IMR-90 (cell line): ENCODE results near the gene SATB2. TPM values are rescaled to one million over a fixed set of nuclear protein-coding genes. Genes with fewer than 3 reads are reported as not detected.

ENCODE experiments used
- ATAC-seq: fragments of 200-7000 bp; cut with Tn5 transposase; 2 replicates; pipeline ENCODE4 v1.9.1; 2020; ENCODE audit warnings: low read depth, mild to moderate bottlenecking, moderate library complexity
- BruUV-seq: library from RNA; stranded (reverse); fragments of 400-500 nt; replicated peaks from 2 replicates; lab custom pipeline; 2021; lab: Mats Ljungman, UMichigan
- CTCF ChIA-PET: fragments of 300-600 bp; formaldehyde crosslinking; extraction: SDS; loops from one replicate; lab custom pipeline; 2021; ENCODE audit warnings: antibody characterized with exemption; lab: Yijun Ruan, JAX
- POLR2A ChIA-PET: fragments of 300-600 bp; sonication (Branson Sonifier 250); formaldehyde crosslinking; loops from one replicate; lab custom pipeline; 2022; ENCODE audit warnings: antibody characterized with exemption; ENCODE audit not compliant: unreplicated experiment; lab: Charles Lee
- DNase-seq: peaks from one replicate; pipeline ENCODE4 v3.0.0; 2013
- H2AFZ ChIP-seq: replicated peaks from 2 replicates; pipeline ENCODE3; 2013; ENCODE audit warnings: low read length, mild to moderate bottlenecking; ENCODE audit not compliant: poor library complexity
- H2AK5ac ChIP-seq: 2 replicates; pipeline ENCODE4 v1.6.1; 2013; ENCODE audit warnings: low read depth, low read length, inconsistent platforms
- H2AK9ac ChIP-seq: replicated peaks from 2 replicates; pipeline ENCODE3; 2013; ENCODE audit warnings: mild to moderate bottlenecking, low read depth, low read length, moderate library complexity; ENCODE audit not compliant: poor library complexity
- H2BK120ac ChIP-seq: 2 replicates; pipeline ENCODE4 v1.6.1; 2013; ENCODE audit warnings: low read depth, low read length, inconsistent platforms
- H2BK15ac ChIP-seq: 3 replicates; pipeline ENCODE4 v1.6.1; 2013; ENCODE audit warnings: low read depth, low read length, inconsistent platforms
- H2BK20ac ChIP-seq: 2 replicates; pipeline ENCODE4 v1.6.1; 2013; ENCODE audit warnings: low read depth, mild to moderate bottlenecking, inconsistent platforms, low read length, moderate library complexity
- H2BK5ac ChIP-seq: 2 replicates; pipeline ENCODE4 v1.6.1; 2013; ENCODE audit warnings: mild to moderate bottlenecking, low read depth, low read length, inconsistent platforms; ENCODE audit not compliant: poor library complexity, severe bottlenecking
- H3K14ac ChIP-seq: replicated peaks from 2 replicates; pipeline ENCODE4 v1.6.1; 2013; ENCODE audit warnings: low read depth, low read length, inconsistent platforms
- H3K18ac ChIP-seq: 2 replicates; pipeline ENCODE4 v1.6.1; 2013; ENCODE audit warnings: low read depth, low read length, control low read depth
- H3K23ac ChIP-seq: 2 replicates; pipeline ENCODE4 v1.6.1; 2013; ENCODE audit warnings: low read depth, low read length, inconsistent platforms
- H3K27ac ChIP-seq: 2 replicates; pipeline ENCODE4 v1.5.1; 2013; ENCODE audit warnings: mild to moderate bottlenecking, control low read depth, low read length; ENCODE audit not compliant: insufficient read depth
- H3K27me3 ChIP-seq: 2 replicates; pipeline ENCODE4 v1.6.1; 2013; ENCODE audit warnings: low read length; ENCODE audit not compliant: control insufficient read depth, insufficient read depth
- H3K36me3 ChIP-seq: 2 replicates; pipeline ENCODE4 v1.6.1; 2013; ENCODE audit warnings: low read length, mixed read lengths; ENCODE audit not compliant: control insufficient read depth, insufficient read depth
- H3K4ac ChIP-seq: 2 replicates; pipeline ENCODE4 v1.6.1; 2013; ENCODE audit warnings: low read depth, low read length, inconsistent platforms
- H3K4me1 ChIP-seq: 2 replicates; pipeline ENCODE4 v1.6.1; 2013; ENCODE audit warnings: low read length, mixed read lengths; ENCODE audit not compliant: control insufficient read depth, insufficient read depth
- H3K4me2 ChIP-seq: 2 replicates; pipeline ENCODE4 v1.6.1; 2013; ENCODE audit warnings: low read depth, mild to moderate bottlenecking, control low read depth, low read length, moderate library complexity
- H3K4me3 ChIP-seq: 2 replicates; pipeline ENCODE4 v1.5.1; 2013; ENCODE audit warnings: low read depth, mild to moderate bottlenecking, control low read depth, low read length, moderate library complexity; ENCODE audit not compliant: insufficient read depth
- H3K56ac ChIP-seq: 2 replicates; pipeline ENCODE4 v1.6.1; 2013; ENCODE audit warnings: low read length, inconsistent platforms; ENCODE audit not compliant: insufficient read depth; ENCODE audit errors: extremely low read depth
- H3K79me1 ChIP-seq, 2 experiments: 2 replicates each; pipeline ENCODE4 v1.6.1; 2013; ENCODE audit warnings: low read length in 2 of 2, inconsistent platforms in 1 of 2, low read depth in 1 of 2
- H3K9ac ChIP-seq: 2 replicates; pipeline ENCODE4 v1.6.1; 2013; ENCODE audit warnings: low read depth, low read length, control low read depth
- H3K9me1 ChIP-seq: 2 replicates; pipeline ENCODE4 v1.6.1; 2013; ENCODE audit warnings: low read length, inconsistent platforms; ENCODE audit not compliant: insufficient read depth
- H3K9me3 ChIP-seq: 2 replicates; pipeline ENCODE4 v1.6.1; 2013; ENCODE audit warnings: low read length; ENCODE audit not compliant: control insufficient read depth, insufficient read depth
- H4K20me1 ChIP-seq: 2 replicates; pipeline ENCODE4 v1.6.1; 2013; ENCODE audit warnings: low read length, inconsistent platforms; ENCODE audit not compliant: insufficient read depth
- H4K5ac ChIP-seq: 2 replicates; pipeline ENCODE4 v1.6.1; 2013; ENCODE audit warnings: mild to moderate bottlenecking, low read depth, low read length, control low read depth
- H4K8ac ChIP-seq, 2 experiments: 2 replicates each; pipeline ENCODE4 v1.6.1; 2013; ENCODE audit warnings: low read depth in 2 of 2, low read length in 2 of 2, control low read depth in 1 of 2, inconsistent platforms in 1 of 2
- H4K91ac ChIP-seq: 2 replicates; pipeline ENCODE4 v1.6.1; 2013; ENCODE audit warnings: low read depth, low read length, inconsistent platforms; ENCODE audit not compliant: insufficient read depth
- WGBS, 2 experiments: methylation state at CpG; one replicate each; pipeline versions ENCODE4 v1.1.5 to v1.1.7; 2013; ENCODE audit warnings: missing lambda C conversion rate in 2 of 2; ENCODE audit not compliant: insufficient read length in 1 of 2; ENCODE audit errors: extremely low coverage in 2 of 2; 5-methylcytosine and 5-hydroxymethylcytosine counted together
- dilution Hi-C: fragments of 300-500 bp; cut with HindIII; formaldehyde crosslinking; loops from one replicate; pipeline ENCODE4 v1.14.3; 2018; ENCODE audit warnings: low sequenced_read_pairs; ENCODE audit not compliant: unreplicated experiment
- in situ Hi-C: fragments of 300-500 bp; cut with MboI; formaldehyde crosslinking; loops from 3 replicates; pipeline ENCODE4 v1.14.3; 2019; ENCODE audit warnings: low sequenced_read_pairs, inconsistent platforms, mixed read lengths
- intact Hi-C: fragments of 100-400 bp; cut with micrococcal nuclease; formaldehyde crosslinking; loops from 2 replicates; pipeline ENCODE4 v1.10.0; 2022
- polyA plus RNA-seq, 3 experiments: library from polyadenylated mRNA; depleted of rRNA; stranded (reverse); fragments of >200 nt; gene quantifications; 2 replicates each; pipeline ENCODE4 v1.2.3, GENCODE V29; 2012; ENCODE audit warnings: low replicate concordance in 1 of 3
- total RNA-seq: library from RNA; depleted of rRNA; stranded (reverse); fragments of >200 nt; gene quantifications from 2 replicates; pipeline ENCODE4 v1.2.3, GENCODE V29; 2012
- TF ChIP-seq, protein P1 (sequence below): fragments of 150-350 bp; IDR thresholded peaks from 2 replicates; pipeline ENCODE4 v1.6.1; 2016; ENCODE audit warnings: low read depth, mild to moderate bottlenecking, low read length, moderate library complexity, borderline replicate concordance
- TF ChIP-seq, protein P2 (sequence below): fragments of 150-350 bp; IDR thresholded peaks from 2 replicates; pipeline ENCODE4 v1.6.1; 2017; ENCODE audit warnings: mild to moderate bottlenecking, antibody characterized with exemption, low read length, low read depth

Gene SATB2
- total and polyA plus RNA-seq, 2 of the 4 experiments (the other 2 are of a cell fraction), result 6.2 to 8.4 TPM

DNA sequence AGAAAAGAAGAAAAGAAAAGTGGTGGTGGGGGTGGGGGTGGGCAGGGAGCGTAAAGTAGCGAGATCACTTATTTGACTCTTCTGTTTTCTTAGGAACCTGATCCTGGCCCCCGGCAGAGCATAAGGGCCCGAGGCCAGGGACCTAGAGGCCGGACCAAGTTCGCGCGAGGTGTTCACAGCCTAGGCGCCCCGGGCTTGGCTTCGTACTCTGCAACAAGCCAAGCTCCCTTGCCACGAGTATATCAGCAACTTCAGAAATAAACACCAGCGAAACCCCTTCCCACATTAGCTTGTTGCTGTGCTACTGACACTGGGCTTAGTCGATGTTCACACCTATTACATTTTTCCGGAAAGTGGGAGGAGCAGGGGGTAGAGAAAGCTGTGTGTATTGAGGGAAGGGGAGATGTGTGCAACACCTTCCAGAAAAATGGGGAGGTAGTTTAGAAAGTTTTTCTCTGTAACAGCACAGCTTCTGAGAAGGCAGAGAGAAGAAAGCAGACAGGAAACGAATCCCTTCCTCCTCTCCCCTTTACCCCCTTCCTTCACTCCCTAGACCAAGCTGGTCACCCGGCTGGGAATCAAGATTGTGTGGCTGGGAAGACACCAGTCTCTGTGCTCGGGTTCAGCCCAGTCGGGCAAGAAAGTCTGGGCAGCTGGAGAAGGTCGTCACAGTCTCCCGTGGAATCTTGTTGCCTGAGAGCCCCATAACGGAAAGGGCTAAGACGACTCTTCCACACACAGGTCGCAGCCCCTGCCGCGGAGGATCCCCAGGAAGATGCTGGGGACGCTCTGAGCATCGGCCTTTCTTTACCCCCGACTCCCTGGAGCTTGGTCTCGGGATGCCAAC lies 12.0 kb upstream of the SATB2 start:
- POLR2A ChIA-PET, result no interaction called here
- no TSS peak for BruUV-seq
- no peak overlapping the region for H2AK9ac ChIP-seq

More for the DNA sequence above, 12.0 kb upstream of the SATB2 start:
- H3K23ac ChIP-seq, result no peak overlapping the region; the same call in 1 of the 2 replicates
- no peak overlapping the region for H3K4me3 ChIP-seq
- no peak overlapping the region for H2BK5ac ChIP-seq
- no peak overlapping the region for H3K14ac ChIP-seq
- H4K91ac ChIP-seq, result no peak overlapping the region
- intact Hi-C loops, result no loop called here
- no peak overlapping the region for H3K9ac ChIP-seq
- H2BK20ac ChIP-seq, result no peak overlapping the region
- H3K9me1 ChIP-seq, result no peaks in the 10 kb centered on the region
- H4K8ac ChIP-seq, result no peak overlapping the region
- ATAC-seq, result no peak
- no peaks in the 10 kb centered on the region for H3K36me3 ChIP-seq
- no peaks in the 10 kb centered on the region; the same call in 1 of the 2 replicates for H4K20me1 ChIP-seq
- no peak overlapping the region for H3K27ac ChIP-seq
- no peak overlapping the region for H3K4ac ChIP-seq
- no peaks in the 10 kb centered on the region for H3K79me1 ChIP-seq
- no peak overlapping the region for H3K18ac ChIP-seq
- no peak overlapping the region for H2AK5ac ChIP-seq
- dilution Hi-C loops, result no loop called here
- H3K9me3 ChIP-seq, result 0 out of 2 replicates have a peak, but pooled peaks cover 2% of the 10 kb centered on the region
- no peak overlapping the region for H4K5ac ChIP-seq
- 39% methylated on average over 3 of the region's 30 CpGs; no CpG with 5 or more reads in 1 of the 2 experiments for WGBS, 2 experiments
- H3K4me1 ChIP-seq, result no peaks in the 10 kb centered on the region
- H2BK120ac ChIP-seq, result no peak overlapping the region
- no peak overlapping the region for H3K56ac ChIP-seq
- H2AFZ ChIP-seq, result peak overlapping the region; percentile 34
- CTCF ChIA-PET, result no interaction called here
- TF ChIP-seq, protein P1, sequence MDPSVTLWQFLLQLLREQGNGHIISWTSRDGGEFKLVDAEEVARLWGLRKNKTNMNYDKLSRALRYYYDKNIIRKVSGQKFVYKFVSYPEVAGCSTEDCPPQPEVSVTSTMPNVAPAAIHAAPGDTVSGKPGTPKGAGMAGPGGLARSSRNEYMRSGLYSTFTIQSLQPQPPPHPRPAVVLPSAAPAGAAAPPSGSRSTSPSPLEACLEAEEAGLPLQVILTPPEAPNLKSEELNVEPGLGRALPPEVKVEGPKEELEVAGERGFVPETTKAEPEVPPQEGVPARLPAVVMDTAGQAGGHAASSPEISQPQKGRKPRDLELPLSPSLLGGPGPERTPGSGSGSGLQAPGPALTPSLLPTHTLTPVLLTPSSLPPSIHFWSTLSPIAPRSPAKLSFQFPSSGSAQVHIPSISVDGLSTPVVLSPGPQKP, result no peak
- TF ChIP-seq, protein P2, sequence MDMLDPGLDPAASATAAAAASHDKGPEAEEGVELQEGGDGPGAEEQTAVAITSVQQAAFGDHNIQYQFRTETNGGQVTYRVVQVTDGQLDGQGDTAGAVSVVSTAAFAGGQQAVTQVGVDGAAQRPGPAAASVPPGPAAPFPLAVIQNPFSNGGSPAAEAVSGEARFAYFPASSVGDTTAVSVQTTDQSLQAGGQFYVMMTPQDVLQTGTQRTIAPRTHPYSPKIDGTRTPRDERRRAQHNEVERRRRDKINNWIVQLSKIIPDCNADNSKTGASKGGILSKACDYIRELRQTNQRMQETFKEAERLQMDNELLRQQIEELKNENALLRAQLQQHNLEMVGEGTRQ, result no peak
- H2BK15ac ChIP-seq, result no peak overlapping the region
- DNase-seq, result no peak
- H3K27me3 ChIP-seq, result peaks cover 75% of the 10 kb centered on the region
- in situ Hi-C loops, result loop anchor here (10.0 kb wide), 1 partner anchor 455 kb away; no protein-coding TSS in a partner anchor
- no peak overlapping the region for H3K4me2 ChIP-seq
